DMS53 (cell line): ENCODE measurements around the gene PITX3.

Experiments
- DNase-seq: peaks from one replicate; lab custom pipeline; 2025; lab: John Stamatoyannopoulos, UW

PITX3 gene

GRCh38 chr10:102241444-102242117 lies at the start of gene PITX3:
PITX3 (minus strand) TSS chr10:102241512; CDS start chr10:102232080, 9,432 bp downstream.
- peak; percentile 94 for DNase-seq

- no peak for DNase-seq
Observed at GRCh38 chr10:102289840-102290239, 48.5 kb upstream of the PITX3 start.

- DNase-seq, result no peak
Observed at GRCh38 chr10:102289356-102289755, 48.0 kb upstream of the PITX3 start.

GRCh38 chr10:102287991-102288390 lies 46.7 kb upstream of the PITX3 start:
- DNase-seq, result no peak

GRCh38 chr10:102287538-102287937 lies 46.2 kb upstream of the PITX3 start:
- no peak for DNase-seq

GRCh38 chr10:102286216-102286615 lies 44.9 kb upstream of the PITX3 start:
- DNase-seq, result no peak

- no peak for DNase-seq
Observed at GRCh38 chr10:102285133-102285532, 43.8 kb upstream of the PITX3 start.

- DNase-seq, result no peak
Observed at GRCh38 chr10:102284531-102284930, 43.2 kb upstream of the PITX3 start.

- DNase-seq, result no peak
Observed at GRCh38 chr10:102283890-102284289, 42.6 kb upstream of the PITX3 start.

GRCh38 chr10:102283488-102283887 lies 42.2 kb upstream of the PITX3 start:
- no peak for DNase-seq

- DNase-seq, result peak; percentile 32
Observed at GRCh38 chr10:102281102-102281487, 39.8 kb upstream of the PITX3 start.

- DNase-seq, result peak; percentile 75
Observed at GRCh38 chr10:102280397-102281101, 39.2 kb upstream of the PITX3 start.

- DNase-seq, result peak; percentile 21
Observed at GRCh38 chr10:102279104-102279503, 37.8 kb upstream of the PITX3 start.

- DNase-seq, result no peak
Observed at GRCh38 chr10:102275343-102275742, 34.0 kb upstream of the PITX3 start.

- DNase-seq, result no peak
Observed at GRCh38 chr10:102274062-102274461, 32.8 kb upstream of the PITX3 start.

GRCh38 chr10:102269017-102269416 lies 27.7 kb upstream of the PITX3 start:
- DNase-seq, result no peak

- DNase-seq, result peak; percentile 14
Observed at GRCh38 chr10:102268375-102268888, 27.1 kb upstream of the PITX3 start.

- no peak for DNase-seq
Observed at GRCh38 chr10:102267748-102268147, 26.4 kb upstream of the PITX3 start.

- DNase-seq, result peak; percentile 82
Observed at GRCh38 chr10:102266670-102267069, 25.4 kb upstream of the PITX3 start.

- DNase-seq, result peak; percentile 74
Observed at GRCh38 chr10:102264371-102264770, 23.1 kb upstream of the PITX3 start.

- peak; percentile 26 for DNase-seq
Observed at GRCh38 chr10:102262744-102263370, 21.5 kb upstream of the PITX3 start.

GRCh38 chr10:102261842-102262241 lies 20.5 kb upstream of the PITX3 start:
- no peak for DNase-seq

GRCh38 chr10:102261196-102261595 lies 19.9 kb upstream of the PITX3 start:
- DNase-seq, result peak; percentile 19
